Stimulated activated naive CD8-positive, alpha-beta T cell treated with anti-CD3 and anti-CD28 coated beads, Interleukin-15, Interleukin-2, amounts not matched to agents 100 ng/mL and 50 ng/mL, for 24 hours (primary cell): ENCODE results near the gene TMEM89.

Experiments
- H3K27ac Mint-ChIP-seq: one replicate; pipeline ENCODE4 v1.8.0; 2021; ENCODE audit warnings: mild to moderate bottlenecking, mixed read lengths
- H3K27me3 Mint-ChIP-seq: one replicate; pipeline ENCODE4 v1.8.0; 2021; ENCODE audit warnings: mixed read lengths
- H3K36me3 Mint-ChIP-seq: one replicate; pipeline ENCODE4 v1.8.0; 2021; ENCODE audit warnings: low read depth, mixed read lengths
- H3K4me1 Mint-ChIP-seq: one replicate; pipeline ENCODE4 v1.8.0; 2021; ENCODE audit warnings: low read depth, mixed read lengths
- H3K4me3 Mint-ChIP-seq: one replicate; pipeline ENCODE4 v1.8.0; 2021; ENCODE audit warnings: mild to moderate bottlenecking, mixed read lengths
- H3K9me3 Mint-ChIP-seq: one replicate; pipeline ENCODE4 v1.8.0; 2021; ENCODE audit warnings: mixed read lengths

Gene TMEM89

GRCh38 chr3:48651771-48652170 lies 30.2 kb upstream of the TMEM89 start:
- H3K4me1 Mint-ChIP-seq = peaks cover 16% of the 10 kb centered on the region
- H3K36me3 Mint-ChIP-seq = no peaks in the 10 kb centered on the region
- H3K4me3 Mint-ChIP-seq = no peak overlapping the region
- no peaks in the 10 kb centered on the region for H3K9me3 Mint-ChIP-seq
- no peak overlapping the region for H3K27ac Mint-ChIP-seq
- H3K27me3 Mint-ChIP-seq = no peaks in the 10 kb centered on the region

- no peak overlapping the region for H3K4me3 Mint-ChIP-seq
- no peak overlapping the region for H3K27ac Mint-ChIP-seq
- no peaks in the 10 kb centered on the region for H3K36me3 Mint-ChIP-seq
- H3K4me1 Mint-ChIP-seq = peaks cover 10% of the 10 kb centered on the region
- H3K9me3 Mint-ChIP-seq = no peaks in the 10 kb centered on the region
- no peaks in the 10 kb centered on the region for H3K27me3 Mint-ChIP-seq
Observed at GRCh38 chr3:48650723-48651122, 29.2 kb upstream of the TMEM89 start.

- H3K4me1 Mint-ChIP-seq = no peaks in the 10 kb centered on the region
- H3K9me3 Mint-ChIP-seq = no peaks in the 10 kb centered on the region
- no peak overlapping the region for H3K4me3 Mint-ChIP-seq
- no peaks in the 10 kb centered on the region for H3K27me3 Mint-ChIP-seq
- H3K36me3 Mint-ChIP-seq = no peaks in the 10 kb centered on the region
- no peak overlapping the region for H3K27ac Mint-ChIP-seq
Observed at GRCh38 chr3:48648188-48648850, 26.8 kb upstream of the TMEM89 start.

- Mint-ChIP-seq H3K27ac (no peak overlapping the region), H3K36me3 (no peaks in the 10 kb centered on the region), H3K9me3 (no peaks in the 10 kb centered on the region), H3K27me3 (no peaks in the 10 kb centered on the region), H3K4me1 (no peaks in the 10 kb centered on the region), H3K4me3 (no peak overlapping the region)
Observed at GRCh38 chr3:48647714-48648113, 26.1 kb upstream of the TMEM89 start.

GRCh38 chr3:48644898-48645760 lies 23.6 kb upstream of the TMEM89 start:
- Mint-ChIP-seq H3K27ac (no peak overlapping the region), H3K4me1 (no peaks in the 10 kb centered on the region), H3K4me3 (no peak overlapping the region), H3K9me3 (no peaks in the 10 kb centered on the region), H3K27me3 (no peaks in the 10 kb centered on the region), H3K36me3 (no peaks in the 10 kb centered on the region)

- no peak overlapping the region for H3K4me3 Mint-ChIP-seq
- H3K27me3 Mint-ChIP-seq = no peaks in the 10 kb centered on the region
- H3K4me1 Mint-ChIP-seq = no peaks in the 10 kb centered on the region
- H3K27ac Mint-ChIP-seq = no peak overlapping the region
- H3K9me3 Mint-ChIP-seq = no peaks in the 10 kb centered on the region
- no peaks in the 10 kb centered on the region for H3K36me3 Mint-ChIP-seq
Observed at GRCh38 chr3:48642605-48643004, 21.0 kb upstream of the TMEM89 start.

GRCh38 chr3:48641396-48641795 lies 19.8 kb upstream of the TMEM89 start:
- no peaks in the 10 kb centered on the region for H3K27me3 Mint-ChIP-seq
- peaks cover 10% of the 10 kb centered on the region for H3K4me1 Mint-ChIP-seq
- H3K9me3 Mint-ChIP-seq = no peaks in the 10 kb centered on the region
- H3K36me3 Mint-ChIP-seq = no peaks in the 10 kb centered on the region
- H3K4me3 Mint-ChIP-seq = no peak overlapping the region
- H3K27ac Mint-ChIP-seq = no peak overlapping the region

- Mint-ChIP-seq H3K9me3 (no peaks in the 10 kb centered on the region), H3K4me3 (no peak overlapping the region), H3K4me1 (peaks cover 16% of the 10 kb centered on the region), H3K27me3 (no peaks in the 10 kb centered on the region), H3K36me3 (no peaks in the 10 kb centered on the region), H3K27ac (no peak overlapping the region)
Observed at GRCh38 chr3:48639944-48640606, 18.5 kb upstream of the TMEM89 start.

GRCh38 chr3:48637305-48637704 lies 15.7 kb upstream of the TMEM89 start:
- no peaks in the 10 kb centered on the region for H3K27me3 Mint-ChIP-seq
- H3K36me3 Mint-ChIP-seq = peaks cover 4% of the 10 kb centered on the region
- no peak overlapping the region for H3K4me3 Mint-ChIP-seq
- H3K27ac Mint-ChIP-seq = no peak overlapping the region
- H3K4me1 Mint-ChIP-seq = peaks cover 24% of the 10 kb centered on the region
- no peaks in the 10 kb centered on the region for H3K9me3 Mint-ChIP-seq

- Mint-ChIP-seq H3K9me3 (no peaks in the 10 kb centered on the region), H3K27me3 (no peaks in the 10 kb centered on the region), H3K27ac (peak overlapping the region; percentile 72), H3K36me3 (peaks cover 4% of the 10 kb centered on the region), H3K4me1 (peaks cover 24% of the 10 kb centered on the region), H3K4me3 (peak overlapping the region; percentile 86)
Observed at GRCh38 chr3:48636149-48636655, 14.6 kb upstream of the TMEM89 start.

GRCh38 chr3:48635222-48636021 lies 13.9 kb upstream of the TMEM89 start, which contains the start of gene SLC26A6:
Gene SLC26A6, minus strand, starts transcription at chr3:48635461. Its CDS starts 68 bp downstream, at chr3:48635393.
- Mint-ChIP-seq H3K27me3 (no peaks in the 10 kb centered on the region), H3K4me1 (peaks cover 24% of the 10 kb centered on the region), H3K9me3 (no peaks in the 10 kb centered on the region), H3K36me3 (peaks cover 4% of the 10 kb centered on the region), H3K4me3 (peak within 1 kb of the TSS; percentile 86), H3K27ac (peak within 1 kb of the TSS; percentile 72)

- no peaks in the 10 kb centered on the region for H3K9me3 Mint-ChIP-seq
- peak overlapping the region; percentile 36 for H3K27ac Mint-ChIP-seq
- H3K4me1 Mint-ChIP-seq = peaks cover 24% of the 10 kb centered on the region
- no peaks in the 10 kb centered on the region for H3K27me3 Mint-ChIP-seq
- peak overlapping the region; percentile 86 for H3K4me3 Mint-ChIP-seq
- peaks cover 8% of the 10 kb centered on the region for H3K36me3 Mint-ChIP-seq
Observed at GRCh38 chr3:48634661-48635221, 13.2 kb upstream of the TMEM89 start.

GRCh38 chr3:48633743-48634142 lies 12.2 kb upstream of the TMEM89 start:
- H3K36me3 Mint-ChIP-seq = peaks cover 18% of the 10 kb centered on the region
- H3K4me1 Mint-ChIP-seq = peaks cover 24% of the 10 kb centered on the region
- no peaks in the 10 kb centered on the region for H3K9me3 Mint-ChIP-seq
- H3K4me3 Mint-ChIP-seq = peak overlapping the region; percentile 86
- H3K27me3 Mint-ChIP-seq = no peaks in the 10 kb centered on the region
- H3K27ac Mint-ChIP-seq = no peak overlapping the region

GRCh38 chr3:48633256-48633655 lies 11.7 kb upstream of the TMEM89 start:
- Mint-ChIP-seq H3K27me3 (no peaks in the 10 kb centered on the region), H3K9me3 (no peaks in the 10 kb centered on the region), H3K4me1 (peaks cover 24% of the 10 kb centered on the region), H3K36me3 (peaks cover 18% of the 10 kb centered on the region), H3K27ac (no peak overlapping the region), H3K4me3 (no peak overlapping the region)
